Dermis microvascular lymphatic vessel endothelial cell (primary cell): Measurements from ENCODE around the gene FOXL2. TPM values are rescaled to one million over a fixed set of nuclear protein-coding genes. Genes with fewer than 3 reads are reported as not detected.
A peak's percentile ranks its signal among the peaks of the same experiment; 100 is the strongest.

Experiments
- DNase-seq, 2 donors: peaks; one replicate each; pipeline versions ENCODE4 v3.0.0 to v3.0.0-alpha.2; 2010; ENCODE audit warnings: low read depth in 2 of 2
- total RNA-seq: library from RNA; depleted of rRNA; stranded (reverse); fragments of >200 nt; gene quantifications from 2 replicates; pipeline ENCODE4 v1.2.1, GENCODE V29; 2014

The FOXL2 gene
- under 0.01 TPM in 1 of 2 replicates, not detected in the other for total RNA-seq

DNA sequence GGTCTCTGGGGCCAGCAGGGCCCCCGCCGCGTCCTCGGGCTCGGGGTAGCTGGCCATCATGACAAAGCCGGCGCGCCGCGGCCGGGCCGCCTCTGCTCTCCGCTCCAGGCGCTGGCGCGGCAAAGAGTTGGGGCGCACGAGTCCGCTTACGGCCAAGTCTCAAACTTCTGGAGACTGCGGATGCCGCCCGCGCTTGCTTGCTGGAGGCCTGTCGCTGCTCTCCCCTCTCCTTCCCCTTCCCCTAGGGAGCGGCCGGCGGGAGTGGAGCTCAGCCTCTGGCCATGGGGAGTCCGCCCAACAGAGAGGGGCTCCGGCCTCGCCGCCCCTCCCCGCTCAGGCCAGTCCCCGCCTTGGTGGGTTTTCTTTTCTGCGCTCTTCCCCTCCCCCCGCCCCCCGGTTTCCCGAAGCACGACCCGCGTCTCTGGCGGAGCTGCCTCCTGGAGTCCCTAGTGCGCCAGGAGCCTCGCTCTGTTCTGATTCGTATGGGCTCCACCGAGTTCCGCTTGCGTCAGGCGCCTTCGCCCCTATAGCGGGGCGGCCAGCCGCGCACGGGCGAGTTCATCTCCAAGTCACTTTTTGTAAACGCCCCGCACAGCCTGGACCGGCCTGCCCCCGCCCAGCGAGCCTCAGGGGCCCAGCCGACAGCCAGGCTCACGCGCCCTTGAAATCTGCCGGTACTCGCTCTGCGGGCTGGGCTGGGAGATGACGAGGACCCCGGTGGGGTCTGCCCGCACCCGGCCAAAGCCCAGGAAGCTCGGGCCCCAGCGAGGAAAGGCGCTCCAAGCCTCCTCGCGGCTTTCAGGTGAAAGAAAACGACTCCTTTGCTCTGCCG, at the start of gene FOXL2, which contains the start of gene FOXL2NB:
FOXL2 (minus strand) TSS at position 475 of the 832 bp plus-strand sequence; CDS start at position 60, 415 bp downstream.
FOXL2NB (plus strand) TSS at position 555 of the 832 bp plus-strand sequence; CDS start at position 703, 148 bp downstream.
- peak in 1 of 2 donors; percentile 37 for DNase-seq

DNA sequence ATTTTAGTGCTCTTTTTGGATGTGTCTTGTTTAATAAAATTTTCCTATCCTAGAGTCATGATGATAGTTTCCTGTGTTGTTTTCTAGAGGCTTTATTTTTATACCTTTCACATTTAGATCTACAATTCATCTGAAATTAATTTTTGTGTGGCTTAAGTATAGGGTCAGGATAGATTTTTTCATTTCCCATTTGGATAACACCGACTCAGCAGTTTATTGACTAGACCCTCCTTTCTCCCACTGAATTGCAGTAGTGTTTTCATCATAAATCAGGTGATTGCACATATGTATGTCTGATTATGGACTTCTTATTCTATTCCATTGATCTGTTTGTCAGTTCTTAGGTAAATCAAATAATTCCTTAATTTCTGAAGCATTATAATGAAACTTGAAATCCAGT, 48.8 kb upstream of the FOXL2 start:
- no peak for DNase-seq

DNA sequence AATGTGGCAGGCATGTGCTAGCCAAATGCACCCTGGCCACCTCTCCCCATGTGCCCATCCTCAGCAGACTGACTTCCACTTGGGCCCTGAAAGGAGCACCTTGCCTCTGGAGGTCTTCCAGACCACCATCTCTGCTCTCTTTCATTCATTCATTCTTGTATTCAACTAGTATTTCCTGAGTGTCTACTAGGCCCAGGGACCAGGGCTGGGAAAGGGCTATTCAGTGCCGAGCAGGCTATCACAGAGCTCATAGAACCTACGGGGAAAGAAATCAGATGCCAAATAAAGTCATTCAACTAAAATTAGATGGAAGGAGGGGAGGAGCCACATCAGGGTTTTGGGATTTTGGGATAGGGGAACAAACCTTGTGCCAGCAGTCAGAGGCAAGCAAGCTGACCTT, 40.2 kb upstream of the FOXL2 start:
- no peak for DNase-seq

DNA sequence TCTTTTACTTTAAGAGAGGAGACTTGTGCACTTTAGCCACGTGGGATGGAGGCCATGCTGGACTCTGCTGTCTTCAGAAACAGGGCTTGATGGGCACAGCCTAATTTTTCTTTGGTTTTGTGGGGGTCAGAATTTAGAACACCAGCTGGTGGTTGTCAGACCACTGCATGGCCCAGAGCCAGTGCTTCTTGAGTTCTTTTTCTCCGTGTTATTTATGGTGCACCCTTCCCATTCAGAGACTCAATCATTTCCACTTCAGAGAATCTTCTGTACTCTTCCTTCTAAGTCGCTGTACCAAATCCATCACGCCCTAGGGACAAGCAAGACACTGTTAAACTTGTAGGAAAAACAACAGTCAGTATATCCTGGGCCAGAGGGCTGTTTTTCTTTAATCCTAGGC, 39.0 kb upstream of the FOXL2 start:
- DNase-seq = no peak

DNA sequence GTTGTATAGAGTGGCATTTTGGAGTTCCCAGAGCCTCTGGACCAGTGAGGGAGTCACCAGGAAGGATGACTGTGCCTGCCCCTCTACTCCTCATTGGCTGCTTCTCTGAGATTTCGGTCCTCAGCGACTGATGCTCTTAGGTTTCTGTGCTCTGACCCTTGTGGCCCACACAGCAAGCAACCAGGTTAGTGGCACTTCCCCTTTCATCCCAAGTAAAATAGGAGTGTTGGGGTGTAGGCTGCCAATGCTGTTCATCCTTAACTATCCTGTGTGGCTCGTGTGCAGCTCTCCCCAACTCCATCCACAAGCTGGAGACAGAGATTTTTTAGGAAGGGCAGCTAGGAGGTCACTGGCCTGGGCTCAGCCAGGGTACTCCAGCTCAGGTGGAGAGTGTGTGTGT, 37.9 kb upstream of the FOXL2 start:
- DNase-seq = no peak

DNA sequence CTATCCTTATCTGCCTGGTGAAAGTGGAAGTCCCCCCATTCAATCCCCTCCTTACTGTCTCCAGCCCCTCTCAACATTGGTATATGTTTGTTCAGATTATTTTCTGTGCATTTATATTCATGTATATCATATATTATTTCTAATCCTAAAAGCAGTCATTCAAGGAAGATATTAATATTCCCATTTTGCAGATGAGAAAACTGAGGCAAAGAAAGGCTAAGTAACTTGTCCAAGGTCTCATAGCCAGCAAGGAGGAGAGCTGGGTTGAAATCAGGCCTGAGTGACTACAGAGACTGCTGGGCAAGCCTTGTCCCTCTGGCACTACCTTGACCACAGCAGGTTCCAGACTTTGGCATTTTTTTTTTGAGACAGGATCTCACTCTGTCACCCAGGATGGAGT, 29.1 kb upstream of the FOXL2 start:
- DNase-seq = no peak

DNA sequence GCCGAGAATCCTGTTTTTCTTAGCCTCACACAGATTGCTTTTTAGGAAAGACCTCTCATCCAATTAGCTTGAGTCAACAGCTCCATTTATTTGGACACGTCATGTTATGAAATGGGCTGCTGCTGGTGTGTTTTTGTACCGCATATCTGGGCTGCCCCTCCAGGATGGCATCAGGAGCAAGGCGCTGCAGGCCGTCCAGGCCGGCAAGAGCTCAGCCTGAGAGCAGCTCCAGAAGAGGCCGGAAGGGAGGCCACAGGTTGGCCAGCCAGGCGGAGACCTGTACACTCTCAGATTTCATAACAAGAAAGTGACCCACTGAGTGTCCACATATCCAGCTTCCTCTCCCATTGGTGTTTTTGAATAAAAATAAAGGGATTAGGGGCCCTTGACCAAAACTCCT, 28.4 kb upstream of the FOXL2 start:
- DNase-seq = no peak

DNA sequence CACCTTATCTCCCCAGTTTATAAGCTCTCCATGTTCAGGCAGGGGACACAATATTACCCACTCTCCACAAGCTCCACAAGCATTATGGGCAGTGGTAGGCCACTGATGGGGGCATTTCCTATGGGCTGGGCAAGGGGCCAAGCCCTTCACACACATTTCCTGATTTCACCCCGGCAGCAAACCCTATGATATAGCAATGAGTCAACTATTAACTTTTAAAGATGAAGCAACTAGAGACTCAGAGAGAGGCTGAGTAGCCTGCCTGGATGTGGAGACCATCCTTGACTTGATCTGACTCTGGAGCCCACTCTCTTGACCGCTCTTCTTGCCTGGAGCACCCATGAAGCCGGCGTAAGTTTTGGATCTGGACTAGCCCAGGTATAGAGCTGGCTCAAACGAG, 27.5 kb upstream of the FOXL2 start:
- DNase-seq = no peak

DNA sequence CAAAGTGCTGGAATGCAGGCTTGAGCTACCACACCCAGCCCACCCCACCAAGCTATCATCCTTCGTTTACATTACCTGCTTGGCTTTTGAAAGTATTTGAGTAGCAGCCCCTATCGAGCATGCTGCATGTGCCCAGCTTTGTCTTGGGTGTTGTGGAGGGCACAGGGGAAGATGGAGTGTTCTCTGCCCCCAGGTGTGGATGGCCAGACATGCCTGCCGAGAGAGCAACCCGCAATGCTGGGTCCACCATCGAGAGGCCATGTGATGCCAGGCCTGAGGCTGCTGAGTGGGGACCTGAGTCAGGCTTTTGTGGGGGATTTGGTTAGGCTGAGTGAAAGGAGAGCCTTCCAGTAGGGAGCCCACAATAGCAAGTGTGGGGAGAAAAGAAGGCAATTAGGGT, 26.0 kb upstream of the FOXL2 start:
- no peak for DNase-seq

DNA sequence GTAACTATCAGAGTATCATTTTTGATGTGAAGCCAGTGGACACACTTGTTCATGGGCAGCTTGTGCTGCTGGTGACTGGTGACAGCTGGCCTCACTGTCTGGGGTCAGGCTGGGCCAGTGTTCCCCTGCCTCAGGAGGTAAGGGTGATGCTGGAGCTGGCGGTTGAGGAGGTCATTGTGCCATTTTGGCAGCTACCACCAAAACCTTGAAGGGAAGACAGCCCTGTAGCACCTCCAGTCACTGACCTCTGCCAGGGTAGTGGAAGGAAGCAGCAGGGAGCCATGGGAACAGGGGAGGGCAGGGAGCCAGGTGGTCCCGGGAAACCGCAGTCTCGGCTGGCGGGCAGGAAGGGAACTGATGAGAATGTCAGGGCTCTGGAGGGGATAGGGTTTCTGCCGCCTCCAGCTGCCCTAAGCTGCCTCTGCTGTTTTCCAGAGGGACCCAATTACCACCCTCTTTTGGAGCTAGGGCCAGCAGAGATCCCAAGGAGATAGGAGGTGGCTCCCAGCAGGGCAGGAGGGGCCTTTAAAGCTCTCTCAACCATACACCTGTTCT, 24.9 kb upstream of the FOXL2 start:
- no peak for DNase-seq

DNA sequence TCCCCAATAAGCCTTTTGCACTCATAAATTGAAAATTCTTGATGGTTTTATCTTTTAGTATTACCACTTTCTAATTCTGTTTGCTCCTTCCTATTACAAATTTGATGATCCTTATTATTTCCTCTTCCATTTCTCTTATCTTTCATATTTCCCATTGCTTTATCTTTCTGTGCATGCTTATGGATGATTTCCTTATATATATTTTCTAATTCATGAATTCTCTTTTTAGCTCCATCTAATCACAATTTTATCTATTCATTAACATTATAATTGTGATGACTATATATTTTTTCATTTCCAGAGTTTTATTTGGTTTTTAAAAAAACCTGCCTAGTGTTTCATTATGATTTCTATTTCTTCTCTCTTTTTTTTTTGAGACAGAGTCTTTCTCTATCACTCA, 18.0 kb upstream of the FOXL2 start:
- no peak for DNase-seq

DNA sequence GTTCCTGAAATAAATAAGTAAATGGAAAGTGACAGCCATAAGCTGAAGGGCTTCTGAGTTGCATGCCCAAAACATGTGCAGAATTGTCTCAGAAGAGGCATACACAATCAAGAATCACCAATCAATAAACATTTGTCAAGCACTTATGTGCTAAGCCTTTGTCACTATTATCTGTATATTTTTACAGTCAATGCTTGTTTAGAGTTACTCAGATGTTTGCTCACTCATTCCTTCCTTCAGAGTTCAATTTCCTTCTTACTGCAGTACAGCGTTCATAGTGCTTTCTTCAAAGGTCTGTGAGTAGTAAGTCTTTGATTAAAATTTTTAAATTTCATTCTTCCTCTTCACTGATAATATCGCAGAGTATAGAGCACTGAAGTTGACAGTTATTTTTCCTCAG, 17.3 kb upstream of the FOXL2 start:
- DNase-seq = no peak

DNA sequence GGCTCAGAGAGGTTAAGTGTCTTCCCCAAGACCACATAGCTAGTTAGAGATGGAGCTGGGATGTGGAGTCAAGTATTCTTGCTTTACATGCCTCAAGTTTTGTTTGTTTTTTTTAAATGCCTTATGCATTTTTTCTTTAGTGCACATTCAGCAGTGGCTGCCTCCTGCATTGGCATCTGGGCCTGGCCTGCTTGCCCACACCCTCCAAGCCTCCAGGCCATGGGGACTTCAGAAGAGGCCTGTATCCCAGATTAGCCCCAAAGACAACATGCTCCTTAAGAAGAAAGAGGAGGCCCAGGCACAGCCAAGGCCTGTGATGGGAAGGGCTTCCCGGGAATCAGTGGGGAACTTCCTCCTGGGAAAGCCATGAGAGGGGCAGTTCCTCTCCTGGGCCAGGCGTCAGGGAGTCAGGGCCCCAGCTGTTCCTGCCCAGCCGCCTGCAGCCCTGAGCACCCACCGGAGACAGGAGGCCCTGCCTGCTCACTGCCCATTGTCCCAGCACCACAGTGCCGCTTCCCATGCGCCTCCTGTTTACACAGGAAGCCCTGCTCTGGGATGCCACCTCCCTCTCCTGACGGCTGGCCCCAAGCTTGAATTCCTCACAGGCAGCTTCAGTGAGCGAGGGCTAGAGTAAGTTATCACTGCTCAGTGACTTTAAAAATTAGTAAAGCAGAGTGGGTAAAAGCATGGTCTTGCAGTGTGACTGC, 16.1 kb upstream of the FOXL2 start:
- no peak for DNase-seq

DNA sequence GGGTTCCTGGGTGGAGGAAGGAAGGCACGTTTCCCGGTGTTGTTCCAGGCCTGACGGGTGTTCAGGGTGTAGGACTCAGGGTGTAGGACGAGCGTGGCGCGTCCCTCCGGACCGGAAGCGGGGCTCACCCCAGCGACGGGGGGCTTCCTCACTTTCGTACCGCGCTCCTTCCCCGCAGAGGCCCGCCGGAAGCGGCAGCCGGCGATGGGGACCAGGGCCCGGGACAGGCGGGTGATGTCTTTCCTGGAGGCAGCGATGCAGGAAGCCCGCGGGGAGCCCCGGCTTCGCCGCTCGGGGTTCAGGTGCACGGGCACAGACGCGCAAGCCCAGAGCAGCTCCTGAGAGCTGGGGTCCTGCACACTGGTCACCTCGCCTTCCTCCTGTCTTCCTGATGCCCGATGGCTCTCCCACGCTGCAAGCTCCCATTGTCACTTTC, 13.5 kb upstream of the FOXL2 start:
- DNase-seq = no peak

DNA sequence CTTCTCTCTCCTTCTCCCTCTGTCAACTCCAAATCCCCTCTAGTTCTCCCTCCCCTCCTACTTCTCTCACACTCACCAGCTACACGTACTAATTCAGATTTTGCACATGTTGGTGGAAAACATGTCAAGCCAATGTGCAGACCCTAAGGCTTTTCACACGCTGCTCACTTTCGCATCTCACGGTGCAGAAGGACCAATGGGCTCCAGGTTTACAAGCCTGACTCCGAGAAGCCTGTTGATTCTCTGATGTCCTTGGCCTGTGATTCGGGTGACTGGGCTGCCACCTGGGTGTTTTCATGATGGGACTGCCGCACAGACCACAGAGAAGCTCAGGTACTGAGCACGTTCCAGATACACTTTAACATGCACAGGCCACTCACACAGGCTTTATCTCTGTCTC, 3.8 kb upstream of the FOXL2 start:
- no peak for DNase-seq

DNA sequence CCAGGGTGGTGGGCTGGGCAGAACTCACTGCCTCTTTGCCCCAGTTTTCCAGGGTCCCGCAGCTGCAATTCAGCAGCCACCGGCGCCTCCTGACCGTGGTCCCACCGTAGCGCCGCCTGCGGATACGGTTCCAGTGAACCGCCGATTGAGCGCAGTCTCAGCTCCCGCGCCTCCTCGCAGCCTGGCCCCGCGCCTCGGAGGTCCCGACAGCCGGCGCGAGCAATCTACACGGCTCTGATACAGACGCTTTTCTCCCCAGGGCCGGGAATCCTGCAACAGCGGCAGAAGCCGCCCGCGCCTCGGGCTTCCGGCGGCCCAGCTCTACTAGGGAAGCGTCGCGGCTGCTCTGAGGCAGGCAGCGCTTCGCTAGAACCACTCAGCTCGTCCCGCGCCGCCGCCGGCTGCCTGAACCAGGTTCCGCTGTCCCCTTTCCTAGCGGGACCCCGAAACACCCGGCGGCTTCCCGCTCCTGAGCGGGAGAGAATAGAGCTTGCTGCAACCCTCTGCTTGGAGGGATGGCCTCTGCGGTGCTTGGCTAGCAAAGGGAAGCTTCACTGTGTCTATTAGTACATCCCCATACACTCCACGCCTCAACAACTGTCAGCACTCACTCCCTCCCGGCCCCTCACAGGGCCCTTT, 3.2 kb upstream of the FOXL2 start:
- DNase-seq = peak in 1 of 2 donors; percentile 26

DNA sequence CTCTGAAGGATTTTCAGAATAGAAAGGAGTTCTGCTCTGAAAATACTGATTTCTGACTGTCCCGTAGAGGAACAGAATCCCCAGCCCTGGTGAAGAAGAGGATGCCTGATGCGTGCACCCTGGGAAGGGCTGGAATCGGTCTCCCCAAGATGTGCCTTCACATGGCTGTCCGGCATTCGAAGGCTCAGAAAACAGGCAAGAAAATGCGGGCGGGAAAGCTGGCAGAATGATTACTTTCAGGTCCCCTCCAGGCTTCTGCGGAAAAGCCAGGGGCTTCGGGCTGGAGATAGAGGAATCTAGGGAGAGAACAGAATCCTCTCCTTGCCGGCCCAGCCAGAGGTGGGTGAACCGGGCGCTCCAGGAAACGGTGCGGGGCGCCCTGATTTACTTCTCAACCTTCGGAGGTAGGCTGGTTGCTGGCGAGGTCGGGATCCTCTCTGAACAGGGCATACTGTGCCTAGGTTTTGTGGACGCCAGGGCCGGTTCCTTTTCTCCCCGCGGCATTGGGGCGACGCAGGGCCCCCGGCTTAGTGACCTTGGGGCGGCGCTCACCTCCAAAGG, 2.6 kb upstream of the FOXL2 start:
- no peak for DNase-seq

DNA sequence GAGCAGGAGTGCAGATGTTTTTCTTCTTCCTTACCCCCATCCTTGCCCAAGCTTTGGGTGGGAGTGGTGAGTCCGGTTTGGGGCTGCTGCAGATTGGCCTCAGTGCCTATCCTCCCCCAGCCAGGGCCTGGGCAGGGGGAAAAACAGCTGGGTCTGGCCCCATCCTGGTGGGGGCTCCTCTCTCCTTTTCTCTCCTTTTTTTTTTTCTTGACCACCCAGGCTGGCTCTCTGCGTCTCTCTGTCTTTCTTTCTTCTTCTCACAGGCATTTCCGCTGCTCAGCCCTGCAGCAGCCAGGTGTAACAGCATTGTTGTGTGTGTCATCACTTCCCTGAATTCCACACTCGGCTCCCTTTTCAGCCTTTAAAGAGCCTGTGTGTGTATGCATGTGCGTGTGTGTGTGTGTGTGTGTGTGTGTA, 2.1 kb upstream of the FOXL2 start:
- DNase-seq = no peak

DNA sequence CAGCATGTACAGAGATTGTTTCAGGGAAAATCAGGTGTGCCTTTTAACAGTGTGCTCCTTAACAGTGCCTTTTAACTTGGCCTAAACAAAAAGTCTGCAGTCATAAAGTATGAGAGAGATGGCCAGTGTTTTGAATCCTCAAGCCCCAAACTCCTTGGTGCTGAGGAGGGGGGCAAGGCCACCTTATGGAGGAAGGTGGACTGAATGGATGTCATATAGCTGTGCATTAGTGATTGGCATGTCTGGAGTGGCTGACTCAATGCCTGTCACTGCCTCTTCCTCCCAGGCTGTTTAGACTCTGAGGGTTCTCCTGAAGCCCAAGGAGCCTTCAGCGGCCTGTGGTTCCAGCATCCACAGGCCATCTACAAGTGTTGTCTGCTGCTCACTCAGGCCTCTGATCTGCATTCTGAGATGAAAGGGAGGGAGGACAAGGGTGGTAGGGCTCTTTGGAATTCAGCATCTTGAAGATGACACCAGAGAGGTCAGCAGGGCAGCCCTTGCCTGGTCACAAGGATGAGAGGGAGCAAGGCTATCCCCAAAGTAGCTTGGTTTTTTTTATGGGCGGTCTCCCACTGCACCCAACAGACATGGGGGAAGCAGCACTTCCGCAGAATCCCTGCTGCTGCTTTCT, 1.5 kb upstream of the FOXL2 start:
- DNase-seq = no peak

DNA sequence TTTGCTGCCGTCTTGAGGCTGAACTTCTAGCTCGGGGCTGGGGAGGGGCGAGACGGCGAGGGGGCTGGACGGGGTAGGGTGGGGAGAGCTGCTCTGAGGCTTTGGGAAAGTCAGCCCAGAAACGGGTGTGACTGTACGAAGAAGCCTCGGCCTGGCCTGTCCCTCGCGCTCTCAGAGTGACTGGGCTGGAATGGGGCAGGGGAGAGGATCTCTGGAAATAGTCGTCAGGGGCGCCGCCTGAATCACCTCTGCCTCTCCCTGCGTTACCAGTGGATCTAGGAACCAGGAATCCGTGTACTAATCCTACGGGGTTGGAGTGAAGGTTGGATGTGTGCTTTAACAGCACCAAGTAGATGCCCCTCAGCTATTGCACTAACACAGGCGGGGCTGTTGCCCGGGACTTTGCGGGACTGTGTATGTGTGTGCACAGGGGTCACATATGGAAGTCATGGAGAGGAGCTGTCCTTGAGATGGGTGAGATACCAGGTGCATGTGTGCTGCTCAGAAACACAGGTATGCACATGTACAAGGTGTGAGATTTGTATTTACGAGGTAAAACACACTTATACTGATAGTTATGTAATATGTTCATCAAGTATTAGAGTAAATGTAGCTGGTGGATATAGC, 671 bp upstream of the FOXL2 start:
- no peak for DNase-seq
